CD4-positive, alpha-beta T cell treated with Interleukin-4 for 1 hour (primary cell): Measurements from ENCODE around the gene PDE4A.

ENCODE experiments used
- DNase-seq, 2 donors: peaks; one replicate each; pipeline ENCODE4 v3.0.0-alpha.2; 2020 to 2022

Gene PDE4A

GRCh38 chr19:10468133-10468532 is 47.8 kb downstream of the PDE4A start:
- no peak for DNase-seq

- DNase-seq: peak in 1 of 2 donors; percentile 46
Observed at GRCh38 chr19:10471909-10472308, 51.6 kb downstream of the PDE4A start.

- DNase-seq: no peak
Observed at GRCh38 chr19:10473192-10473591, 52.9 kb downstream of the PDE4A start.

GRCh38 chr19:10474962-10475451 is 54.7 kb downstream of the PDE4A start:
- DNase-seq: no peak

GRCh38 chr19:10478476-10478875 is 58.1 kb downstream of the PDE4A start:
- DNase-seq: no peak

DNA sequence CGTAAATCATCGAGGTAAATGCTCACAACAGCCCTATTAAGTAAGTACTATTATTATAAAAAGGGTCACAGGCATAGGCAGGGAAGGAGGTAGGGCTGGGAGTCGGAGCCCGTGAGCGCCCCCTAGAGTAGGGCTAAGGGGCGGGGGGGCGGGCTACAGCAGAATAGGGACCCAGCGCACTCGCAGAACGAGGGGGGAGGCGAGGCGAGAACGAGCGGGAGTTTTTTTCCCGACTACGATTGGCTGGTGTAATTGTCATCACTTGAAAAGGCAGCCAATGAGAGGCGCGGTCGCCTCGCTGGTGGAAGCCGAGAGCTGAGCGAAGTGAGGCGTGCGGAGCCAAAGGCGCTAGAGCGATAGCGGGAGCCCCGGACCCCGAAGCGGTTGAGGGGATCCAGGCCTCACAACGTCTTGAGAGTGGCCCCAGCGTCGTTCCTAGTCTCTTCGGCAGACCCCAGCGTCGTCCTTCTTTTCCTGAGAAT is 58.6 kb downstream of the PDE4A start:
- peak; percentile 94 to 95 for DNase-seq

DNA sequence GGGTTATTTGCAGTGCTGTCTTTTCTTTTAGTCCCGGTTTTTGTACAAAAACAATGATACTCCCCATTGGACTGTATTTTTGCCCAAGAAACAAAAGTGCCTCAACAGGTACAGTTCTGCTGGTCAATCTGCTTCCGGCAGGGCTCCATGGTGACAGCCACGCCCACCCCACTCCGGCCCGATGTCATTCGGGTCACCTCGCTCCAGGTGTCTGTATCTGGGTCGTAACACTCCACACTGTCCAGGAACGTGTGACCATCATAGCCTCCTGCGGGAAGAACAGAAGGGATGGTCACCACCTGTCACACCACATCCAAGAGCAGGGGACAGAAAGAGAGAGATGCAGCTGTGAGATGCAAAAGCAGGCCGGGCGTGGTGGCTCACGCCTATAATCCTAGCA is 66.2 kb downstream of the PDE4A start:
- no peak for DNase-seq

GRCh38 chr19:10491472-10492047 is 71.2 kb downstream of the PDE4A start:
- DNase-seq: no peak

- no peak for DNase-seq
Observed at GRCh38 chr19:10497371-10497770, 77.0 kb downstream of the PDE4A start.

DNA sequence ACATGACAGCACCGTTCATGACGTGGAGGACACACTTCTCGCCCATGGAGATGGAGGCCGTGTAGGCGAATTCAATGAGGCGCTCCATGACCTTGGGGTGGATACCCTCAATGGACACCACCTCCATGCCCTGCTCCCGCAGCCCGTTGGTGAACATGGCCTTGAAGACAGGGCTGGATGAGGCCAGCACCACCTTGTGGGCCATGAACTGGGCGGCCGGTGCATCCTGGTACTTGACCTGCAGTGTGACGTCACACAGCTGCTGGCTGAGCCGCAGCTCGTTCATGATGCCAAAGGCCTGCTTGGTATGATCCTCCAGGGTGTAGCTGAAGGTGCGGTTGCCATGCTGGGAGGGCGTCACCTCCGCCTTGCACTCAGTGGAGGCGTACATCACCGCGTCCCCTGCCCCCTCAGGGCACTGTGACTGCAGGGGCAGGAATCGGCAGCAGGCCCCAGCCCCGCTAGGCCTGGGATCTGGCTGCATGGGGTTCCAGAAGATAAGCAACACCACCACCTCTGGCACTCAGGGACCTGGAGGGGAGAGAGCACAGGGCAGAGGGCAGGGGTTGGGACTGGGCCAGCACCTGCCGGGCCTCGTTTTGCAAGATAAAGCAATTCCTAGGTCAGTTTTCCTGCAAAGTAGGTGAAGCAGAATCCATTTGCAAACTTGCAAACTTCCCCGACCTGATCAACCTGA is 79.4 kb downstream of the PDE4A start:
- no peak for DNase-seq

- no peak for DNase-seq
Observed at GRCh38 chr19:10500247-10500592, 79.9 kb downstream of the PDE4A start.

GRCh38 chr19:10501971-10502523 is 81.7 kb downstream of the PDE4A start:
- DNase-seq: peak in 1 of 2 donors; percentile 55

DNA sequence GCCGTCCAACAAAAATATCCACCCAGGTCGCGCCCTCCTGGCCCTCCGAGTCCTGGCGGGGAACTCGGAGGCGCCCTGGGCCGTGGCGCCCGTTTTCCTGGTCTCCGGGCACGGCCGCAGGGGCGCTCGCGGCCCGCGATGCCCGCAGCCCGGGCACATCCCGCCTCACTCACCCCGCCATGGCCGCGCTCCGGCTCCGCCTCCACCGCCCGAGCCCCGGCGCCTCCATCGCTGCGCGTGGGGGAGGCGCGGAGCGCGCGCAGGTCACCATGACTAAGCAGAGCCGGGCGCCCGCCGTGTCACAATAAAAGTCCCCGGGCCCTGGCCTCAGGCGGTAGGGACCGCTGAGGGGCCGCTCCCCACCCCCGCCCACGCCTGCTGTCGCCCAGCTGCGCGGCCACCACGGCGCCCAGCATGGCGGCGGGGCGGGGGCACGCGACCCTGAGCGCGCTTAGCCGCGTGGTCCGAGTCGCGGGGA is 82.2 kb downstream of the PDE4A start:
- peak; percentile 88 to 90 for DNase-seq

DNA sequence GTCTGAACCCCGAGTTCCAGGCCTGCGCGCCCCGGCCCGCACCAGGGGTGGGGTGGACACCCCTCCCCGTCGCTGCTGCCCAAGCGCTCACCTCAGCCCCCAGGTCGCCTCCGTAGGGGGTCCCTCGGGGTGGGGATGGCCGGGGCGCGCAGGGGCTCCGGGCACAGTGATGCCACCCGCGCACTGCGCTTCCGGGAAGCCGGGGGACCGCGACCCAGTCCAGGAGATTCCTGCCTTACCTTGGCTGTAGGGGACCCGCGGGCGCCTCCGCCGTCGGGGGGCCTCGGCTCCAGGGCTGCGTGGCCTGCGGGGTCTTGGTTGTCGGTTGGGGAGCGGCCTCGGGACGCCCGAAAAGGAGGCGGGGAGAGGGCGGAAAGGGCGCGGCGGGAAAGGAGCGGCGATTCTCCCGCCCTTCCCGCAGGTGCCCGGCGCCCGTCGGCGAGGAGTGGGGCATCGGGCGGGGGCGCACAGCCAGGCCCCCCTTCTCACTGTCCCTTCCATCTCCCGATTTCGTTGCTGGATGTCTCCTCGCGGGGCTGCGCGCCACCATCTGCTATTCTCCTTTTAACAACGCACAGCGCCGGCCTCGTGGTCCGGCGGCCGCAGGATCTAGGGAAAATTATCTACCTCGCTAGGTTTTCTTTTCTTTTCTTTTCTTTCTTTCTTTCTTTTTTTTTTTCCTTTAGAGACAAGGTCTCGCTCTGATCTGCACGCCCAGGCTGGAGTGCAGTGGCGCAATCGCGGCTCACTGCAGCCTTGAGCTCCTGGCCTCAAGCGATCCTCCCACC is 82.9 kb downstream of the PDE4A start, which contains the start of gene KEAP1:
KEAP1 (minus strand) TSS at position 355 of the 788 bp plus-strand sequence. CDS start 3,323 bp downstream, outside the sequence.
- no peak for DNase-seq

DNA sequence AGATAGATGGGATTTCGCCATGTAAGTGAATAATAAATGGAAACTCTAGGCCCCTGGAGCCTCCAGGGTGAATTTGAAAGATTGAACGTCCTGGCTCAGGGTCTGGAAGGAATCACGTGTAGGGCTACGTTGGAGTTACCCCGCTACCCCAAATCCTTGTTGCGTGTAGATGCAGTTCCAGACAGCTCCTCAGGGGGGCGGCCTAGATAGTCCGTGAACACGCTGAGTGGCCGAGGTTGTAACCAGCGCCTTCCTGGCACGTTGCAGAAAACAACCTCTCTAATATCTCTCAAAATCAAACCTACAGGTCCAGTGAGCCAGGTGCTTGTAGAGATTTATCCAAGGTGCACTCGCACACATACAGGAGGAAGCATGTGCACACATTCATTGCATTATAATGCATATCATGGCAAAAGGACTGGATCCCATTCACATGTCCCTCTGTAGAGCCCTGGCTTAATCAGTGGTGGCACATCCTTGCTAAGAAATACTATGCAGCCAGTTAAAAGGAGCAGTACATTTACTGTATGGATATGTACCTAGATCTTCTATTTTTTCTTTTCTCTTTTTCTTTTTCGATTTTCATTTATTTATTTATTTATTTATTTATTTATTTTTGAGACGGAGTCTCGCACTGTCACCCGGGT is 85.4 kb downstream of the PDE4A start:
- DNase-seq: peak; percentile 80 to 86

DNA sequence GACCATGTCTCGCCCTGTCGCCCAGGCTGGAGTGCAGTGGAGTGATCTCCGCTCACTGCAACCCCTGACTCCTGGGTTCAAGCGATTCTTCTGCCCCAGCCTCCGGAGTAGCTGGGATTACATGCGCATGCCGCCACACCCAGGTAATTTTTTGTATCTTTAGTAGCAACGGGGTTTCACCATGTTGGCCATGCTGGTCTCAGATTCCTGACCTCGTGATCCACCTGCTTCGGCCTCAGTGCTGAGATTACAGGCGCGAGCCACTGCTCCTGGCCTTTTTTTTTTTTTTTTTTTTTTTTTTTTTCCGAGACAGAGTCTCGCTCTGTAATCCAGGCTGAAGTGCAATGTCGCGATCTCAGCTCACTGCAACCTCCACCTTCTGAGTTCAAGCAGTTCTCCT is 87.7 kb downstream of the PDE4A start:
- no peak for DNase-seq

DNA sequence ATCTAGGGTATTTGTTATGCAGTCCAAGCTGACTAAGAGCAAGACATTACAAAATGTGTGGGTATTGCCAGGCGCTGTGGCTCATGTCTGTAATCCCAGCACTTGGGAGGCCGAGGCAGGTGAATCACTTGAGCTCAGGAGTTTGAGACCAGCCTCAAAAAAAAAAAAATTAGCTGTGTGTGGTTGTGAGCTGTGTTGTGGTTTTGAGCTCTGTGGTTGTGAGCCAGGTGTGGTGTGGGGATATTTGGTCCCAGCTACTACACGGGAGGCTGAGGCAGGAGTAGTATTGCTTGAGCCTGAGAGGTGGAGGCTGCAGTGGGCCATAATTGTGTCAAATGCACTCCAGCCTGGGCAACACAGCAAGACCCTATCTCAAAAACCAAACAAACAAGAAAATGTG is 88.4 kb downstream of the PDE4A start:
- no peak for DNase-seq

DNA sequence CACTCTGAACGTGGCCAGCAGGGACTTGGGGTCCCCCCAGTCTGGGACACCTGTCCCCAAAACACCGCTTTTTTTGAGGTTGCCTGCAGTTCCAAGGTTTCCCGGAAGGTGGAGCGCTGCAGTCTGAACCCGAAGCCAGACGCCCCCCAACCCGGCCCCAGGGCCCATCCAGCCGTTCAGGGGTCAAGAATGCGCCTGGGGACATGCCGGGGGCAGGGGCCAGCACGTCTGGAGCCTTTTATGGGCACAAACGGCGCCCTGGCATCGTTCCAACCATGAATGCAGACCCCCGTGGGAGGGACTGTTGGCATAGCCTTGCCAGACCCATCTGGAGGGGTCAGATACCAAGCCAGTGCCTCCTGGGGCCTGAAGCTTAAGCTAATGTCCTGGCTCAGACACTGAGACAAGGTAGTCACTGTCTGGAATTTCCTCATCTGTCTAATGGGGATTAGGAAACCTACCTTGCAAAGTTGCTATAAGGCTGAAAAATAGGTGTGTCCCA is 90.0 kb downstream of the PDE4A start:
- peak; percentile 60 to 67 for DNase-seq

GRCh38 chr19:10513223-10513622 is 92.9 kb downstream of the PDE4A start:
- DNase-seq: no peak

GRCh38 chr19:10514211-10515145 is 94.1 kb downstream of the PDE4A start:
- DNase-seq: peak; percentile 42 to 47

DNA sequence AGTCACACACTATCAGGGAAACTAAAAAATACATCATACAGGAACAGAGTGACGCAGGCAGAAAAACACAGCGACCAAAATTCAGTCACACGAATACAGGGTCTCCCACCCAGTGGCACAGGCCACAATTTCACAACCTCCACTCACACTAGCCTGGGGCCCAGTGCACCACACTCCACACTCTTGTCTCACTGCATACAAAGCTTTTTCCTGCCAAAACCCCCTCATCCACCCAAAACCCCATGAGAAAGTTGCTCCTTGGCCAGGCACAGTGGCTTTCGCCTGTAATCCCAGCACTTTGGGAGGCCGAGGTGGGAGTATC is 95.7 kb downstream of the PDE4A start:
- DNase-seq: peak; percentile 67 to 70
